GM19467 (cell line): Measurements from ENCODE around the gene PLAC8.
"Not testable (repeated sequence)": the region's sequence is repeated elsewhere in the genome, so short reads cannot be mapped to it uniquely, and the experiment has no call there.

Experiments
- ATAC-seq: cut with Tn5 transposase; IDR thresholded peaks from one replicate; pipeline ENCODE4 v1.9.1; 2021; ENCODE audit warnings: mild to moderate bottlenecking, moderate library complexity; ENCODE audit not compliant: unreplicated experiment

PLAC8 gene

DNA sequence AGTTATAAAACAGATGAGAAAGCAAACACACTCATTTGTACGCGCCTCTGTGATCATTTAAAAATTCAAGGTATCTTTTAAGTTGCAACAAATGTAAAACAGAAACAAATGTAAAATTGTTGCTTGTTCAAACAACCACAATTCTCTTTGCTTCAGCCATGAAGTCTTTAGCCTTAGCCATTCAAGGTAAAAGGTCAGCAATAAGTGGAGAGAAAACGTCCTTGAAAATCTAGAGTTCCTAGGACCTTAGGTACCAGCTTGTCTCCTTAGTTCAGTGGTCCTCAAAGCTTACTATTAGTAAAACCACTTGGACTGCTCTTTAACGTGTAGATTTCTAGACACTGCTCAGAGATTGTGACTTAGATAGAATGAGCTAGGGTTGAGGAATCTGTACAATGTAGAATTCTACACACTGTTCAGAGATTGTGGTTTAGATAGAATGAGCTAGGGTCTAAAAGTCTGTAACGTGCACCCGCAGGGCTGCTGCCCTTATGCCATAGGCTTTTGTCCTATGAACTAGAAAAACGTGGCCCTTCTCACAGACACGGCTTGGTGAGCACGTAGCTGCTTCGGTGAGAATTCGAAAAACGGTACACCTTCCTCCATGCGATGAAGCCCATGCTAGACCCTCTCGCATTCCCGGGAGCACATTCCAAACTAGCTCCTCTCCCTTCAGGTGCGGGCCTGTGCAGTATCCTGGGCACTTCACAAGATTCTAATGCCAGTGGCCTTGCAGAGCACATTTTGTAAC, 1.7 kb downstream of the PLAC8 start:
- ATAC-seq, result no peak

DNA sequence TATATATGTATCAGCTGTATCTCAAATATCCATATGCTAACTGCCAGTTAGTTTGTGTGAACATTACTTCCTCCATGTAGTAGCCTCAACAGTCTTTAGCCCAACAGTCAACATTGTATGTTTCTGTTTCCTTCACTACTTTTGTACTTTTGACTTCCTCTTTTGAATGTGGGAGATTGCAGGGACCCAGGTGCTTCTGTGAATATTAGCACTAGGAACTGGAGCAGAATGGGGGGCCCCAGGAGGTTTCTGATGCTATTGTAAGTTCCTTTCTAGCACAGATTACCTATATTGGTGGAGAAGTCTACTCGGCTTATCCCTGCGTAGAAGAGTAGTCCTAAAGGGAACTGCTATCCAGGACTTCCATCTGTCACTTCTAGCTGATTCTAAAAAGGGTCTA, 2.3 kb downstream of the PLAC8 start:
- no peak for ATAC-seq

DNA sequence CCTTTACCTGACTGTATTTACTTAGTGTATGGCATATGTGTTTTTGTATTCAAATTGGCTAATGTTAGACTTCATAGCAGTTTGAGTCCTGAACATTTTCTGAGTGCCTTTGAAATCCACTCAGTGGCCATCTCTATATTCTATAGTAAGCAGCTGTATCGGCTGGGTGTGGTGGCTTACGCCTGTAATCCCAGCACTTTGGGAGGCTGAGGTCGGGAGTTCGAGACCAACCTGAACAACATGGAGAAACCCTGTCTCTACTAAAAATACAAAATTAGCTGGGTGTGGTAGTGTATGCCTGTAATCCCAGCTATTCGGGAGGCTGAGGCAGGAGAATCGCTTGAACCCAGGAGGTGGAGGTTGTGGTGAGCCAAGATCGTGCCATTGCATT, 2.8 kb downstream of the PLAC8 start:
- not testable (repeated sequence) for ATAC-seq

DNA sequence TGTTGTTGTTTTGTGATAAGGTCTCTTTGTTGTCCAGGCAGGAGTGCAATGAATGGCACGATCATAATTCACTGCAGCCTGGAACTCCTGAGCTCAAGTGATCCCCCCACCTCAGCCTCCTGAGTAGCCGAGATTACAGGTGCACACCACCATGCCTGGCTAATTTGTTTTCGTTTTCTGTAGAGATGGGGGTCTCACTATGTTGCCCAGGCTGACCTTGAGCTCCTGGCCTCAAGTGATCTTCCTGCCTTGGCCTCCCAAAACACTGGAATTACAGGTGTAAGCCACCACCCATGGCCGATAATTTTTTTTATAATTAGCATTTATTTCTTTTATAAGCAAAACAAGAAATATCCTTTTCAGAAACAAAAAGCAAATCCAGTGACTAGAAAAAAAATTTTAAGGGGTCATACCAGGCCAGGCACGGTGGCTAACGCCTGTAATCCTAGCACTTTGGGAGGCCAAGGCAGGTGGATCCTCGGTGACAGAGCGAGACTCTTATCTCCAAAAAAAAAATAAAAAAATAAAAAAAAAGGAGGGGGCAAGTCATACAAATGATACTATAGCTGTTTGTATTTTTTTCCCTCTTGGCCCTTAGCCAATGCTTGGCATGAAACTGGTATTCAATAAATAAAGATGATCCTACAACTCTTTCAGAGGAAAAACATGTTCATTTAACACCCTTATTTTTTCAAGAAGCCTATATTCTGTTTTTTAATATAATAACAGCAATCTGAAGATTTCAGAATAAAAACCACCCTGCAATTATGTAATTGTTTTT, 3.4 kb downstream of the PLAC8 start:
- ATAC-seq, result no peak

DNA sequence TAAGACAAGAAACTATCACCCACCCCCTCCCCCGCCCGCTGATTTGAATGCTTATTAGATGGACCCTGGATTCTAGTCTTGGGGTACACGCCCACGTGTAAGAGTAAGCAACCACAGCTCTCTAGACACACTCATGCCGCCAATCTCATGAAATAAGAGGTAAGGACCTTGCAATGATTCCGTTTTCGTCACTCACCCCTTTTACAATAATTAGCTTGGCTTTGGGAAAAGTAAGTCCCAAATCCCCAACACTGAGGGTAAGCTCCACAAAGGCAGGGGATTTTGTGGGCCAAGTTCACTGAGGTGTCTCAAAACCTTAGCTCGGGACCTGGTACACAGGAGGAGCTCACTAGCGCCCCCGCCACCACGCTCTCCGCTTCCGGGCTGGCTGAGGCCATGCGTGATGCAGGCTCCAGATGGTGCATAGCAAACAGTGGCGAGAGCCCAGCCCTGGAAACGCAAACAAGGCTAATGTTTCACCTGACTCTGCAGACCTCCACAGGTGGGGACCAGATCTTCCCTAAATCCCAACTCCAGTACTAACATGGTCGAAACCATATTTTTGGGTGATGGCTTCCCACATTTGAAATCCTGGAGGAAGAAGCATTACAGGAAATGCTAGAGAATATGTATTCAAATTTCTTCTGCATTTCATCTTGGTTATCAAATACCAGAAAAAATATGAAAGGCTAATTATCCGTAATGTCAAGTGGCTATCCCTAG, 4.1 kb downstream of the PLAC8 start:
- ATAC-seq, result peak; percentile 59

DNA sequence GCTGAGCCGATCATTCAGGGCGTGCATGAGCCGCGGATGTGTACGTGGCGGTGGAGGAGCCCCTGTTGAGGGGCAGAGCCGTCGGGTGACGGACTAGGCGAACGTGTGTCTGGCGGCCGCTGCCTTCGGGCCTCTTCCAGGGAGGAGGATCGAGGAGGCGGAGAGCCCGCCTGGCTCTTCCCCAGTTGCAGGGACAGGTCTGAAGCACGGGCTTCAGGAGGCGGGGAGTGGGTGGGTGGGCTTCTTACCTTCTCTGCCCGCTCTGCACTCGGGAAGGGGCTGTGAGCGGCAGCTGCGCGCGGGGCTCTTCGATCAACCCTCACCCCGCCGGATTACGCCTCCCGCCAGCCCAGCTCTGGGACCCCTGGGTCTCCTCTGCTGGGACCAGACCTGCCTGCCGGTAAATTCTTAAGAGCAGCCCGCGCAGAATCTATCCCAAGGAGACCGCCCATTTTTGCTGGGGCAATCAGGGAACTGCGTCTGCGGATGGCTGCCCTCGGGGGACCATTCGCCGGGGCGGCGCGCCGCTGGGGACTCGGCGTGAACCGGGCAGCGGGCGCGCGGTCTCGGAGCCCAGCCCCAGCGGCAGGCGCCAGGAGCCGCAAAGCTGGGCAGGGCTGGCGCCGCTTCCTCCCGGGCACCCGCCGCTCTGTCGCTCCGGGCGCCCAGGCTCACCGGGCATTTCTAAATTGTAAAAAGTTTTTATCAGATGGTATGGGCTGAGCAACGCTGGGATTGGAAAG, 4.9 kb downstream of the PLAC8 start:
- peak; percentile 12 for ATAC-seq

DNA sequence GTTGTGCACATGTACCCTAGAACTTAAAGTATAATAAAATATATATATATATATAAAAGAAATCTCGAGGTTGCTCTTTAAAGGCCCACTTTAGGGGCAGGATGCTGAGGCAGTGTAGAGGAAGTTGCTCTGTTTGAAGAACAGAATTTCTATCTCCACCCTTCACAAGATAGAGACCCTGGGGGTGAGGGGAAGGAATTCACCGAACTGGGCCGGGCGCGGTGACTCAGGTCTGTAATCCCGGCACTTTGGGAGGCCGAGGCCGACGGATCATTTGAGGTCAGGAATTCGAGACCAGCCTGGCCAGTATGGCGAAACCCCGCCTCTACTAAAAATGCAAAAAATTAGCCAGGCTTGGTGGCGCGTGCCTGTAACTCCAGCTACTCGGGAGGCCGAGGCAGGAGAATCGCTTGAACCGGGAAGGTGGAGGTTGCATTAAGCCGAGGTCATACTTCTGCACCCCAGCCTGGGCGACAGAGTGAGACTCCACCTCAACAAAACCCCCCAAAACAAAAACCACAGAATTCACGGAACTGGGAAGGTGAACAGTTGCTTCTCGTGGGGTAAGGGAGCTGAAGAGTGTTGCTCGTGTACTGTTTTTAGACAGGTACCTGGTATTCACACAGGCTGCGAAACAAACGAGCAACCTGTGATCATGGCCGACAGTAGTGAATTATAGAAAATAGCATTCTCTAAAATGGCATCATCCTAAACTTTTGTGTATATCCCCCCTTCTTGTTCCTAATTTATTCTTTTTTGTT, 6.2 kb downstream of the PLAC8 start:
- ATAC-seq, result no peak

DNA sequence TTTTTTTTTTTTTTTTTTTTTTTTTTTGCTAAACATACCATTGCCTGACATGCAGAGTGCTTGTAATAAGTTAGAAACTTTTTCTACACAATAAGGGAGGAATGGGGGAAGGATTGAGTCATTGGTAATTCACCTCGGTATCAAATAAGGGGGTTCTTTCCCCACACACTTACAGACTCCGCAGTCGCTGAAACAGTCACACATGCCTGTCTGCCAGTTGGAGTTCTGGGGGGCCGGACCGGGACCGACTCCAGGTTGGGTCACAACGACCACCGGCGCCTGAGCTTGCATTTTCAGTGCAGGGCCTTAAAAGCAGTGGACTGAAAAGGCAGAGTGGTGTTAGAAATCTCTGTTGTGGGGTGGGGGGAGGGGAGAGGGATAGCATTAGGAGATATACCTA, 6.9 kb downstream of the PLAC8 start:
- ATAC-seq, result no peak

DNA sequence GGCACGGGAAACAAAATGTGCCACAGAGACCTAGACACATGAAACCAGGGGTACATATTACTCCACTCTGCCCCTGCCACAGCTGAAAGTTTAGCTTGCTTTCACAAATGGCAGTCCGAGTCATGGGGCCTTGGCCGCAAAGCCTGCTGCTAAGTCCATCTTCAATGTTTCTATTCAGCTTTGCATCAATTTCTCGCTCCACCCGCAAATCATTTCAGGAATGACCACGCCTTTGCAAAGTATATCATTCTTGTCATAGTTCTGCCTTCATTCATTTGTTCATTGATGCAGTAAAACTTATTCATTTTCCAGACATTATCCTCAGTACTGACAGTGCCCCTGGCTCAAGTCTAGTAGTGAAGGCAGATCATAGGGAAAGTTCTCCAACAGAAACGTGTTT, 9.5 kb downstream of the PLAC8 start:
- ATAC-seq, result no peak

DNA sequence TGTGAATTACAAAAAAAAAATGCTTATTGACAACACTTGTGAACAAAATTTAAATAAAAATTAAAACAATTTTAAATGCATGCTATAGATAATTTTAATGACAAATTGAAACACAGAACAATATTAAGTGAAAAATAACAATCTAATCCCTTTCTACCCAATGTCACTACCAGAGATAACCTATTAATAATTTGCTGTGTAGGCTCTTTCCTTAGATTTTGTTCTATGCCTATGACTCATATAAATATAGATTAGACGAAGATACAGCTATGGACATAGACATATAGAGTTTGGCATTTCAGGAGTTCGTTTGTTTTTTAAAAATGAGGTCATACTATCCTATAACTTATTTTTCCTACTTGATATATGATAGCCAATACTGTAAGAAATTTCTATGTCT, 18.1 kb downstream of the PLAC8 start:
- ATAC-seq, result no peak

DNA sequence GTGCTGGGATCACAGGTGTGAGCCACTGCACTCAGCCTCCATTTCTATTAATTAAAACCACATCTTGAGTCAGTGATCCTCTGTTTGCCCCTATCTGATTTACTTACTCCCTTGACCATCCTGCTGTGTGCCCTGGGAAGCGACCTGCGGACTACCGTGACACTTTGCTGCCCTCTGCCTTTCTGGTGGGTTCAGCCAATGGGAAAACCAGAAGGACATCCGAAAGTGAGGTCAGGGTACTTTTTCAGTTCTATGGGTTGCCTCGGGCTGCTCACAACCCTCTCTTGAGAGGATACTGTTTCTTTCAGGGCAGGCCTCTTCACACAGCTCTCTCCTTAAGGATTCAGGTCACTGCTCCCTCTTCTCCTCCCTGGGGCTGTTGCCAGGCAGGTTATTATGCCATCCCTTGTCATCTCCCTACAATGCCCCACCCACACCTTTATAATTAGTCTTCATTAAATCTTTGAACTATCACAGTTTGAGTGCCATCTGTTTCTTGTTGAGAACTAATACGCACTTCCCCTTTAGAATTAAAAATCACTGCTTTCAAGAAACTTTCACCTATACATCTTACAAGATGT, 21.4 kb downstream of the PLAC8 start:
- ATAC-seq, result no peak

DNA sequence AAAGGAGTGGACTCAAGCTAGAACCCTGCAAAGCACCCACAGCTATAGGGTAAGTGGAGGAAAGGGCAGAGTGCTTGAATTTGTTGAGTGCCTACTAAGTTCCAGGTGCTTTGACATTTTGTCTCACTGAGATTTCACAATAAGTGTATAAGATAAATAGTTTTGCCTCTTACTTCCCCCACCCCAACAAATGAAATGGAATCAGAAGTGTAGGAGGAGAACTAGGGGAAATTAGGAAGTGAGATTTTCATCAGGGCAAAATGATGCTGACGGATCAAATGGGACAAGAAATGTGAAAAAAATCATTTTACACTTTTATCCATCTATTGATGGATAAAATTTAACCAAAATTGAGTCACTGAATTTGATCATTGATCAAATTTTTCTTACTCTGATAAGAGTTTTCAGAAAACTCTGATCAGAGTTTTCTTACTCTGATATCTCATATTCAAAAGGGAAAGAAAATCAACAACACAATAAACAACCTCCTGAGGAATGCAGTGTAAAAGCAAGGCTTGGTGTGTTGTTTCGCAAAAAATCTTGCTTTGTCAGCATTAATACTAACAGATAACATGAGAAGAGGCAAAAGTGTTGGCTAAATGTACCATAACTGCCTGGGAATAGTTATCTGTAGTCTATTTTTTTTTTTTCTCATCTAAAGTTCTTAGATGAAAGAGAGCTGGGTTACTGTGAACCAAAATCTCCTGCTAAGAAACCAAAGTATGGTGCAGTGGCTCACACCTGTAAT, 24.9 kb downstream of the PLAC8 start:
- no peak for ATAC-seq

DNA sequence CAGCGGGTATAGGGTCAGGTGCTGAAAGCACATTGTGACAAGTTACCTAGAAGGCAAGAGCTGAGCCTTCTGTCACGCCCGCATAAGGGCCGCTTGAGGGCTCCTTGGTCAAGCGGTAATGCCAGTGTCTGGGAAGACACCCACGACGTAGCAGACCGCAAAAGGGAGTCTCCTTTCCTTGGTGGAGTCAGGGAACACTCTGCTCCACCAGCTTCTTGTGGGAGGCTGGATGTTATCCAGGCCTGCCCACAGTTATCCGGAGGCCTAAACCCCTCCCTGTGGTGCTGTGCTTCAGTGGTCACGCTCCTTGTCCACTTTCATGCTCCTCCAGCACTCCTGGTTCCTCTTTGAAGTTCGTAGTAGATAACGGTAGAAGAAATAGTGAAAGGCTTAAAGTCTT, 29.6 kb downstream of the PLAC8 start:
- not testable (repeated sequence) for ATAC-seq

DNA sequence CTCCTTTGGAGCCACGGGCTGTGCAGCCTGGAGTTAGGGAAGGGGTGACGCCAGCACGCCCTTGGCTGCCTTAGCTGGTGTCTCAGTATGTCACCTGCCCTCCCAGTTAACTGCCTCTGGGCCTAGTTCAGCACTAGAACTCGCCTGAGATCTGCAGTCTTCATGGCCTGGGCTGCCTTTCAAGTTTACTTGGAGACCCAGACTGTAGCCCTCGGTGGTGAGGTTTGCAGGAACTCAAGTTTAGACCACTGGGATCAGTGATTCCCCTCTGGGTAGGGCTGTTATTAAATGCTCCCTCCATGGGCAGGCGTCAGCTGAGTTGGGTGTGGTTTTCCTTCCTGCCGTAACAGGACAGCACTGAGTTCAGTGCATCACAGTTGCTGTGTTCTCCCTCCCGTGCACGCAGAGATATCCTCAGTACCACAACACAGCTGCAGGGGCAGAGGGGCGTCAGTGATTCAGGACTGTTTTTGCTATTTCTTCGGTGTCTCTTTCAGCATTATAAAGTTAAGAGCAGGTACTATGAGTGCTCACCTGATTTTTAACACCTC, 30.5 kb downstream of the PLAC8 start:
- no peak for ATAC-seq

DNA sequence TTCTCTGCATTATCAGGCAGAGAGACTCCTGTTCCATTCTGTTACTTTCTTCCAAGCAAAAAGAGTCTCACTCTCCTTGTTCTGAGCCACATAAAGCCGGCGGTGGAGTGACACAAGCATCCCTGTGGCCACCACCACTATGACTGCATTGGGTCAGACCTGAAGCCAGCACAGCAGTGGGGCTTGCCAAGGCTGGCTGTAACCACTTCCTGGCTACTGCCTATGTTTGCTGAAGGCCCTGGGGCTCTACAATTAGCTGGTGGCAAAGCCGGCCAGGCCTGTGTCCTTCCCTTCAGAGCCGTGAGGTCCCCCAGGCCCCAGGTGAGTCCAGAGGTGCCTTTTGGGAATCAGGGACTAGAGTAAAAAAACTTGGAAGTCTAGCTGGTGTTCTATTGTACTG, 31.8 kb downstream of the PLAC8 start:
- no peak for ATAC-seq

DNA sequence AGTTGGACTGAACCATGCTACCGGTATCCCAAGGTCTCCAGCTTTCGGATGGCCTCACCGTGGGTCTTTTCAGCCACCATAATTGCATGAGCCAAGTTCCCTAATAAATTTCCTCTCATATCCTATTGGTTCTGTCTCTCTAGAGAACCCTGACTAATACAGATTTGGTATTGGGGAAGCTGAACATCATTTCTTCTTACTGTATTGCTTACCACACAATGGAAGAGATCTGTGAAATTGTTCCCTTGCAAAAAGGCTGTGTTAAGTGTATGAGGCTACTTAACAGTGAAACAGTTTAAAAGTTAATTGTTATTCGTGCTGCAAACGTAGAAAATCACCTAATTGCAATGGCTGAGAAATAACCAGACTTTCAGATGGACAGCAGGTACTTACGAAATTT, 34.0 kb downstream of the PLAC8 start:
- no peak for ATAC-seq

DNA sequence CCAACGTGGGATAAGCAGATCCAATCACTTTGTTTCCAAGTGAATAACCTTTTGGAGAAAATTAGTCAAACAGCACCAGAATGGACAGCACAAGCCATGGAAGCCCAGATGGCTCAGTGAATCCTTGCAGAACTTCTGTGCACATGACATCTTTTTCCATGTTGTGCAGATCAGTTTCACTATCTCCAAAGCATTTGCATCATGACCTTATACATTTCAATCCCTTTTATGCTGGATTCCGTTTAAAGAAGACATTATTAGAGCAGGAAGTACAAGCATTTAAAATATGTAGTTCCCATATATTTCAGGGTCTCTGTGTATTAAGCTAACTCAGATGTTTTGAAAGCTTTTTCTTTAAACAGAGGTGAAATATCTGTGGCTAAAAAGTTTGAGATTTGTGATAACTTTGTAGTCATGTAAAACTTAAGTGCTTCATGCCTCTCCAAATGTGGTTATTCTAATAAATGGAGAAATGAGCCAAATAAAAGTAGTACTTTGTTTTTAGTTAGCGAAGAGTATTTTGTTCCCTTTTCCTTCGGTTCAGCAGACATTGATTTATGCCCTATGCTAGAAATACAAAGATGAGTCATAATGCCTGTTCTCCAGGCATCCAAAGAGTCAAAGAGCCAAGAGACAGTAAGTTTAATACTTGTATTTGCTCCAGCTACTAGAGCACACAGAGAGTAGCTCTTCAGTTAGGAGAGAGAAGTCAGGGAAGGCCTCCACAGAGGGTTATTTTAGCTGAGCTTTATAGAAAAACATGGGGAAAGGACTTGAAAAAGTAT, 39.0 kb downstream of the PLAC8 start:
- ATAC-seq, result no peak

DNA sequence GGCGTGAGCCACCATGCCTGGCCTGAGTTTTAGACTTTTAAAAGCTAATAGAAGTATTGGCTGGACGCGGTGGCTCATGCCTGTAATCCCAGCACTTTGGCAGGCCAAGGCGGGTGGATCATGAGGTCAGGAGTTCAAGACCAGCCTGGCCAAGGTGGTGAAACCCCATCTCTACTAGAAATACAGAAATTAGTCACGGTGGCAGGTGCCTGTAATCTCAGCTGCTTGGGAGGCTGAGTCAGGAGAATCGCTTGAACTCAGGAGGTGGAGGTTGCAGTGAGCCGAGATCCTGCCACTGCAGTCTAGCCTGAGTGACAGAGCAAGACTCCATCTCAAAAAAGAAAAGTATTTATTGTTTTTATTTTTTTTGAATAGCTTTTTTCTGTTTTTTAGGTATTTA, 39.7 kb downstream of the PLAC8 start:
- not testable (repeated sequence) for ATAC-seq
